Measurements from ENCODE around the gene LAMB4. TPM values are rescaled to one million over a fixed set of nuclear protein-coding genes. Genes with fewer than 3 reads are reported as not detected.

Gene LAMB4
- total and polyA plus RNA-seq, 8 donors: 0.22 to 0.78 (median 0.50) TPM

DNA sequence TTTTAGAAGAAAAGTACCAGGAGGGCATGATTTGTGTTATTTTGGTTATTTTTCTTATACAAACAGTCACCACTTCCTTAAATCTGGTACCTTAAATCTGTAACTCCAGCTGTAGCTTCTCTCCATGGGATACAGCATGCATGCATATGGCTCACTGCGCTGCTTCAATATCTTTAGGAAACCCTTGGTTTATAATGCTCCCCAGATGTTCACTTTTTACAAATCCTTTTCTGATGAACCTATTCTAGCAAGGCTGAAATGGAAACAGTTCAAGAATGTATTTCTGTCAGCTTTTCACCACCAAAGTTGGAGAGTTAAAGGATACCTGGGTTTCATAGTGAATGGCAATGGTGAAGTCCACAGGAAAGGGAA lies 50.9 kb downstream of the LAMB4 start:
- intact Hi-C loops (cut with DNase I): no loop called here
- TF ChIP-seq, protein P1, sequence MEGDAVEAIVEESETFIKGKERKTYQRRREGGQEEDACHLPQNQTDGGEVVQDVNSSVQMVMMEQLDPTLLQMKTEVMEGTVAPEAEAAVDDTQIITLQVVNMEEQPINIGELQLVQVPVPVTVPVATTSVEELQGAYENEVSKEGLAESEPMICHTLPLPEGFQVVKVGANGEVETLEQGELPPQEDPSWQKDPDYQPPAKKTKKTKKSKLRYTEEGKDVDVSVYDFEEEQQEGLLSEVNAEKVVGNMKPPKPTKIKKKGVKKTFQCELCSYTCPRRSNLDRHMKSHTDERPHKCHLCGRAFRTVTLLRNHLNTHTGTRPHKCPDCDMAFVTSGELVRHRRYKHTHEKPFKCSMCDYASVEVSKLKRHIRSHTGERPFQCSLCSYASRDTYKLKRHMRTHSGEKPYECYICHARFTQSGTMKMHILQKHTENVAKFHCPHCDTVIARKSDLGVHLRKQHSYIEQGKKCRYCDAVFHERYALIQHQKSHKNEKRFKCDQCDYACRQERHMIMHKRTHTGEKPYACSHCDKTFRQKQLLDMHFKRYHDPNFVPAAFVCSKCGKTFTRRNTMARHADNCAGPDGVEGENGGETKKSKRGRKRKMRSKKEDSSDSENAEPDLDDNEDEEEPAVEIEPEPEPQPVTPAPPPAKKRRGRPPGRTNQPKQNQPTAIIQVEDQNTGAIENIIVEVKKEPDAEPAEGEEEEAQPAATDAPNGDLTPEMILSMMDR (IDR thresholded peaks at IDR 0.05): no peak
- no peak overlapping the region for H3K4me3 ChIP-seq
- no peak for DNase-seq
- no peak for ATAC-seq
- no peaks in the 10 kb centered on the region for H3K36me3 ChIP-seq
- FAIRE-seq: no peak
- no peaks in the 10 kb centered on the region for H3K27me3 ChIP-seq
- H3K4me1 ChIP-seq: no peaks in the 10 kb centered on the region
- H3K27ac ChIP-seq: no peak overlapping the region
- 96 to 100% methylated on average over 1 of the region's 1 CpG for WGBS, 2 donors
- H3K9me3 ChIP-seq: no peaks in the 10 kb centered on the region

DNA sequence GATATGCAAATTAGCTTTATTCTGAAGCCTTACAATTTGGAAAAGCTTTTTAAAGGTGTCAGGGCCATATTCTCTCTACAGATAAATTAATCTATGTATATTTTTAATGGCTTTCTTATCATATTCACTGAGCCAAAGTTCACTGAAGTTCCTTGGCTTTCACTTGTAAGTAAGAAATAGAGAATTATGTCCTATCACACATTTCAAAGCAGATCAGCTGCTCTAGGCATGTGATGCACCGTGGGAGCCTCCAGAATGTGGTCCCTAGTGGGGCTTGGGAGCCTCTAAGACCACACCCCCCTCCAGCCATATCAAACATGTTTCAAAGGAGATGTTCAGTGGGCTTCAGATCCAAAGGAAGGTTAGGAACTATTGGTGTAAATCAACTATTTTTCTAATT lies 51.5 kb downstream of the LAMB4 start:
- H3K27ac ChIP-seq: no peak overlapping the region
- intact Hi-C loops (cut with DNase I): no loop called here
- TF ChIP-seq, protein P1 (IDR thresholded peaks at IDR 0.05): no peak
- no peaks in the 10 kb centered on the region for H3K36me3 ChIP-seq
- no peak for FAIRE-seq
- no peak for DNase-seq
- H3K4me1 ChIP-seq: no peaks in the 10 kb centered on the region
- H3K27me3 ChIP-seq: no peaks in the 10 kb centered on the region
- no peak for ATAC-seq
- H3K9me3 ChIP-seq: no peaks in the 10 kb centered on the region
- WGBS, 2 donors: 57 to 61% methylated on average over 1 of the region's 1 CpG
- H3K4me3 ChIP-seq: no peak overlapping the region

DNA sequence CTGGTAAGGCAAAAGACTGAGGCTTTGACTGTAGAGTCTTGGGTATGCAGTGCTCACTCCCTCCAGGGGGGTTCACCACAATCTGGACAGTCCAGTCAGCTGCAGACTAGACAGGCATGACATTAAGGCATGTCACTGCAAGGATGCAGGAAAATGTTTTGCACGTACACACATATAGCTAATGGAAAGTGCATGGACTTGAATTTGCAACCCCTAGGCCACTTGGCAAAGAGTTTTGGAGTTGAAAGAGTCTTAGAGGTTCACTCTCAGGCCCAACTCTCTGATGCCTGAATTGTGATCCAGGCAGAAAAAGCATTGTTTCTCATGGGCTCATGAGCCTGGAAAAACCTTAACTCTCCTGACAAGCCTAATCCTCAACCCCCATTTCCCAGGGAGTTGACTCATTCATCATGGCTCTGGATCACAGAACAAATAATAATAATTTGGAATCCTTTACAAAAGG lies 51.9 kb downstream of the LAMB4 start:
- TF ChIP-seq, protein P1 (IDR thresholded peaks at IDR 0.05): no peak
- WGBS, 2 donors: 84 to 86% methylated on average over 1 of the region's 1 CpG
- no peaks in the 10 kb centered on the region for H3K9me3 ChIP-seq

GRCh38 chr7:108077709-108078108 lies 52.5 kb downstream of the LAMB4 start:
- TF ChIP-seq, protein P1 (IDR thresholded peaks at IDR 0.05): no peak
- no peak overlapping the region for H3K4me3 ChIP-seq
- H3K27me3 ChIP-seq: no peaks in the 10 kb centered on the region
- H3K36me3 ChIP-seq: no peaks in the 10 kb centered on the region
- DNase-seq (no peak), ATAC-seq (no peak), FAIRE-seq (no peak)
- intact Hi-C loops (cut with DNase I): no loop called here
- no peaks in the 10 kb centered on the region for H3K9me3 ChIP-seq
- WGBS, 2 donors: 84% methylated on average over 3 of the region's 3 CpGs
- no peaks in the 10 kb centered on the region for H3K4me1 ChIP-seq
- H3K27ac ChIP-seq: no peak overlapping the region

More for the DNA sequence above, 51.9 kb downstream of the LAMB4 start:
- no peaks in the 10 kb centered on the region for H3K4me1 ChIP-seq
- H3K27me3 ChIP-seq: no peaks in the 10 kb centered on the region
- DNase-seq: no peak
- H3K27ac ChIP-seq: no peak overlapping the region
- ATAC-seq: no peak
- no peaks in the 10 kb centered on the region for H3K36me3 ChIP-seq
- FAIRE-seq: no peak
- H3K4me3 ChIP-seq: no peak overlapping the region
- intact Hi-C loops (cut with DNase I): no loop called here

GRCh38 chr7:108076156-108076555 lies 54.0 kb downstream of the LAMB4 start:
- FAIRE-seq (no peak), ATAC-seq (no peak), DNase-seq (no peak)
- intact Hi-C loops (cut with DNase I): no loop called here
- H3K36me3 ChIP-seq: no peaks in the 10 kb centered on the region
- no peaks in the 10 kb centered on the region for H3K9me3 ChIP-seq
- H3K27ac ChIP-seq: no peak overlapping the region
- H3K4me3 ChIP-seq: no peak overlapping the region
- TF ChIP-seq, protein P1 (IDR thresholded peaks at IDR 0.05): no peak
- no peaks in the 10 kb centered on the region for H3K27me3 ChIP-seq
- no peaks in the 10 kb centered on the region for H3K4me1 ChIP-seq

Measured in pancreas (tissue), 10 donors.